HepG2 (cell line): ENCODE data around the gene MAMLD1. TPM values are rescaled to one million over a fixed set of nuclear protein-coding genes. Genes with fewer than 3 reads are reported as not detected.

Experiments used
- ATAC-seq: fragments of 200-7000 bp; cut with Tn5 transposase; 3 replicates; pipeline ENCODE4 v1.9.1; 2020; ENCODE audit warnings: mild to moderate bottlenecking, moderate library complexity
- BruUV-seq: library from RNA; stranded (reverse); fragments of 400-500 nt; replicated peaks from 2 replicates; lab custom pipeline; 2021; lab: Mats Ljungman, UMichigan
- CTCF ChIA-PET: fragments of 300-600 bp; formaldehyde crosslinking; extraction: SDS; loops from one replicate; lab custom pipeline; 2021; ENCODE audit warnings: low total read pairs, inconsistent platforms, low intra/inter-chr PET ratio; lab: Yijun Ruan, JAX
- POLR2A ChIA-PET: fragments of 350-600 bp; sonication (Branson Sonifier 250); formaldehyde crosslinking; loops from one replicate; lab custom pipeline; 2020; ENCODE audit warnings: antibody characterized with exemption, inconsistent platforms; lab: Yijun Ruan, JAX
- DNase-seq: peaks from one replicate; pipeline ENCODE4 v3.0.0-alpha.2; 2015; ENCODE audit warnings: low spot score
- FAIRE-seq: peaks from 3 replicates; lab custom pipeline; 2011; peaks lifted over from hg19 to GRCh38; lab: Jason Lieb, UNC
- H2AFZ ChIP-seq: one replicate; pipeline ENCODE4 v1.6.1; 2011; ENCODE audit warnings: low read length, inconsistent platforms
- H3K27ac ChIP-seq: fragments of 300-600 bp; 3 replicates; pipeline ENCODE4 v1.8.0; 2011; ENCODE audit warnings: mixed run types, mild to moderate bottlenecking, mixed read lengths, low read length, inconsistent platforms; ENCODE audit not compliant: insufficient read depth; ENCODE audit errors: extremely low read length
- H3K27me3 ChIP-seq, 2 experiments: fragments of 200-600 bp in 1 of 2; 2 replicates in 1 of 2; 3 replicates in 1 of 2; pipeline versions ENCODE4 v1.6.0 to v1.8.0; 2011; ENCODE audit warnings: low read length in 2 of 2, mild to moderate bottlenecking in 2 of 2, moderate library complexity in 2 of 2, inconsistent platforms in 1 of 2; ENCODE audit not compliant: insufficient read depth in 2 of 2, control insufficient read depth in 1 of 2
- H3K36me3 ChIP-seq, 2 experiments: fragments of 200-600 bp in 1 of 2; replicated peaks in 1 of 2; 2 replicates in 1 of 2; 3 replicates in 1 of 2; pipeline versions ENCODE4 v1.5.1 to v1.8.0; 2011; ENCODE audit warnings: low read length in 2 of 2, inconsistent platforms in 1 of 2; ENCODE audit not compliant: insufficient read depth in 2 of 2, control insufficient read depth in 1 of 2
- H3K4me1 ChIP-seq: 2 replicates; pipeline ENCODE4 v1.5.1; 2012; ENCODE audit warnings: low read length, inconsistent platforms; ENCODE audit not compliant: insufficient read depth
- H3K4me2 ChIP-seq: 2 replicates; pipeline ENCODE4 v1.6.0; 2011; ENCODE audit warnings: low read depth, low read length, inconsistent platforms
- H3K4me3 ChIP-seq, 3 experiments: fragments of 200-600 bp in 1 of 3; sonication (generic), shearing (Covaris generic) in 1 of 3; replicated peaks in 1 of 3; 2 replicates each; pipeline ENCODE4 v1.5.1; 2011 to 2016; ENCODE audit warnings: low read length in 3 of 3, inconsistent platforms in 2 of 3, low read depth in 2 of 3, mild to moderate bottlenecking in 2 of 3, control low read depth in 1 of 3, mixed read lengths in 1 of 3; ENCODE audit not compliant: insufficient read depth in 1 of 3
- H3K79me2 ChIP-seq: one replicate; pipeline ENCODE4 v1.6.1; 2011; ENCODE audit warnings: low read length, inconsistent platforms; ENCODE audit not compliant: insufficient read depth
- H3K9ac ChIP-seq: 2 replicates; pipeline ENCODE4 v1.6.0; 2011; ENCODE audit warnings: mild to moderate bottlenecking, low read depth, low read length, inconsistent platforms; ENCODE audit not compliant: insufficient read depth
- H3K9me3 ChIP-seq: 2 replicates; pipeline ENCODE4 v1.5.1; 2012; ENCODE audit warnings: mild to moderate bottlenecking, low read length
- H4K20me1 ChIP-seq: 2 replicates; pipeline ENCODE4 v1.6.0; 2011; ENCODE audit warnings: inconsistent platforms, mild to moderate bottlenecking, low read length, moderate library complexity; ENCODE audit not compliant: insufficient read depth
- AHR ChIP-seq: IDR thresholded peaks from 2 replicates; pipeline ENCODE4 v1.6.1; 2018; ENCODE audit warnings: missing genetic modification reagents, missing compliant biosample characterization
- BCLAF1 ChIP-seq: fragments of 450-650 bp; IDR thresholded peaks from 2 replicates; pipeline ENCODE4 v1.6.1; 2017; ENCODE audit warnings: mild to moderate bottlenecking
- DMTF1 ChIP-seq: sonication (generic); formaldehyde crosslinking; IDR thresholded peaks from 2 replicates; pipeline ENCODE4 v1.4.0; 2020; ENCODE audit warnings: mild to moderate bottlenecking, missing genetic modification reagents
- FOXA1 ChIP-seq, 2 experiments: fragments of 450-650 bp in 1 of 2; sonication (generic) in 1 of 2; formaldehyde crosslinking in 1 of 2; IDR thresholded peaks; 2 replicates each; pipeline versions ENCODE4 v1.4.0 to v1.6.1; 2016 to 2020; ENCODE audit warnings: missing genetic modification reagents in 1 of 2
- HINFP ChIP-seq: sonication (generic); formaldehyde crosslinking; IDR thresholded peaks from 2 replicates; pipeline ENCODE4 v1.4.0; 2020; ENCODE audit warnings: low read depth, mild to moderate bottlenecking, missing genetic modification reagents
- ISL2 ChIP-seq: sonication (generic); formaldehyde crosslinking; IDR thresholded peaks from 2 replicates; pipeline ENCODE4 v1.5.0; 2020; ENCODE audit warnings: missing genetic modification reagents
- REPIN1 ChIP-seq: sonication (generic); formaldehyde crosslinking; IDR thresholded peaks from 2 replicates; pipeline ENCODE4 v1.8.0; 2022; ENCODE audit warnings: missing genetic modification reagents, low read depth, mild to moderate bottlenecking, borderline replicate concordance
- SNAI1 ChIP-seq: sonication (generic); formaldehyde crosslinking; IDR thresholded peaks from 2 replicates; pipeline ENCODE4 v1.5.0; 2020; ENCODE audit warnings: mild to moderate bottlenecking, missing genetic modification reagents, borderline replicate concordance
- ZNF597 ChIP-seq: sonication (generic); formaldehyde crosslinking; IDR thresholded peaks from 2 replicates; pipeline ENCODE4 v1.5.0; 2020; ENCODE audit warnings: missing genetic modification reagents
- WGBS: methylation state at CpG from one replicate; pipeline ENCODE4 v1.1.6; 2017; ENCODE audit warnings: low lambda C conversion rate; 5-methylcytosine and 5-hydroxymethylcytosine counted together
- in situ Hi-C: cut with HindIII; loops from 2 replicates; pipeline ENCODE4 v1.10.0; 2017; ENCODE audit warnings: low pct_unique_long_range_greater_than_20kb; ENCODE audit not compliant: extremely low pct_ligation_motif_present
- intact Hi-C: fragments of 100-400 bp; cut with micrococcal nuclease; formaldehyde crosslinking; loops from one replicate; pipeline ENCODE4 v1.10.0; 2022; ENCODE audit not compliant: unreplicated experiment
- polyA plus RNA-seq, 8 experiments: library from polyadenylated mRNA; depleted of rRNA in 3 of 8; stranded (reverse) in 7 of 8; unstranded in 1 of 8; fragments of >200 nt; fragmentation: Illumina TruSeq in 4 of 8; extraction: Trizol in 4 of 8; gene quantifications; 2 replicates each; pipeline versions ENCODE4 v1.2.1 to v1.2.3, GENCODE V29; 2011 to 2016; ENCODE audit warnings: low read depth in 4 of 8, missing spikeins in 1 of 8, mixed read lengths in 1 of 8; ENCODE audit not compliant: insufficient read depth in 1 of 8
- total RNA-seq, 5 experiments: library from RNA; depleted of rRNA; stranded (reverse); fragments of >200 nt; fragmentation: Illumina TruSeq; extraction: Trizol; gene quantifications; 2 replicates each; pipeline ENCODE4 v1.2.3, GENCODE V29; 2016; ENCODE audit warnings: low read depth in 1 of 5

Gene MAMLD1
- total and polyA plus RNA-seq, 2 of the 13 experiments (the other 11 are each of a cell fraction or from before 2014, with no cell fraction given): not detected

- no peaks in the 10 kb centered on the region for H3K9me3 ChIP-seq
- TF ChIP-seq BCLAF1 (no peak), SNAI1 (CRISPR knock-in tag) (no peak), ISL2 (CRISPR knock-in tag) (no peak), ZNF597 (CRISPR knock-in tag) (no peak), FOXA1 (IDR thresholded peaks at IDR 0.05) (no peak), FOXA1 (CRISPR knock-in tag; IDR thresholded peaks at IDR 0.05) (no peak), HINFP (no peak), AHR (CRISPR knock-in tag) (no peak), DMTF1 (CRISPR knock-in tag) (no peak), REPIN1 (CRISPR knock-in tag) (no peak)
- ATAC-seq (no peak), DNase-seq (no peak), FAIRE-seq (no peak)
- in situ Hi-C loops: no loop called here
- H3K79me2 ChIP-seq: no peaks in the 10 kb centered on the region
- ChIA-PET POLR2A (no interaction called here), CTCF (no interaction called here)
- no peaks in the 10 kb centered on the region for H3K4me1 ChIP-seq
- H3K4me3 ChIP-seq: no peak overlapping the region
- WGBS: 27% methylated on average over 3 of the region's 3 CpGs
- BruUV-seq: no TSS peak
- no peak overlapping the region for H3K4me2 ChIP-seq
- H2AFZ ChIP-seq: no peak overlapping the region
- no peaks in the 10 kb centered on the region for H3K27me3 ChIP-seq
- H3K27ac ChIP-seq: no peak overlapping the region
- H3K36me3 ChIP-seq: no peaks in the 10 kb centered on the region
- H3K9ac ChIP-seq: no peak overlapping the region
- intact Hi-C loops: no loop called here
- no peaks in the 10 kb centered on the region for H4K20me1 ChIP-seq
These were observed 164.0 kb downstream of the MAMLD1 start for GRCh38 chrX:150527108-150527507.
